Peyer's patch (tissue), 4 donors: ENCODE results near the gene FCMR. TPM values are rescaled to one million over a fixed set of nuclear protein-coding genes. Genes with fewer than 3 reads are reported as not detected.

Experiments used
- DNase-seq, 3 donors: peaks; one replicate each; pipeline ENCODE4 v3.0.0-alpha.2; 2017 to 2019
- H3K27ac ChIP-seq, 4 donors: fragments of 200-600 bp; sonication (generic); one replicate each; pipeline ENCODE4 v1.5.1; 2016 to 2019
- H3K27me3 ChIP-seq, 2 donors: fragments of 200-600 bp; sonication (generic); one replicate each; pipeline ENCODE4 v1.5.1; 2019
- H3K36me3 ChIP-seq, 3 donors: fragments of 200-600 bp; sonication (generic); one replicate each; pipeline ENCODE4 v1.5.1; 2016 to 2019
- H3K4me1 ChIP-seq, 4 donors: fragments of 200-600 bp; sonication (generic); one replicate each; pipeline ENCODE4 v1.5.1; 2016 to 2019
- H3K4me3 ChIP-seq, 4 donors: fragments of 200-600 bp; sonication (generic); 1 replicate in 3 of 4; 2 replicates in 1 of 4; pipeline ENCODE4 v1.5.1; 2016 to 2019; ENCODE audit warnings: mild to moderate bottlenecking in 1 of 4
- H3K9me3 ChIP-seq, 4 donors: fragments of 200-600 bp; sonication (generic); one replicate each; pipeline ENCODE4 v1.5.1; 2016 to 2019; ENCODE audit warnings: mild to moderate bottlenecking in 1 of 4
- CTCF ChIP-seq, 6 experiments: fragments of 450-650 bp in 4 of 6; fragments of 200-600 bp in 2 of 6; sonication (generic) in 1 of 6; IDR thresholded peaks; one replicate each; pipeline ENCODE4 v1.5.1; 2017 to 2019; ENCODE audit warnings: antibody characterized with exemption in 6 of 6, mild to moderate bottlenecking in 3 of 6, moderate library complexity in 1 of 6
- POLR2A ChIP-seq, 2 donors: fragments of 450-650 bp; IDR thresholded peaks; one replicate each; pipeline ENCODE4 v1.5.1; 2017; ENCODE audit warnings: antibody characterized with exemption in 2 of 2, mild to moderate bottlenecking in 2 of 2, moderate library complexity in 2 of 2
- total RNA-seq, 4 donors: library from RNA; depleted of rRNA; stranded (reverse); fragments of >200 nt; gene quantifications; one replicate each; pipeline ENCODE4 v1.1.0, GENCODE V29; 2016

FCMR gene
- total RNA-seq, 4 donors from 2014 or later = 7.4 to 248 (median 8.6) TPM

DNA sequence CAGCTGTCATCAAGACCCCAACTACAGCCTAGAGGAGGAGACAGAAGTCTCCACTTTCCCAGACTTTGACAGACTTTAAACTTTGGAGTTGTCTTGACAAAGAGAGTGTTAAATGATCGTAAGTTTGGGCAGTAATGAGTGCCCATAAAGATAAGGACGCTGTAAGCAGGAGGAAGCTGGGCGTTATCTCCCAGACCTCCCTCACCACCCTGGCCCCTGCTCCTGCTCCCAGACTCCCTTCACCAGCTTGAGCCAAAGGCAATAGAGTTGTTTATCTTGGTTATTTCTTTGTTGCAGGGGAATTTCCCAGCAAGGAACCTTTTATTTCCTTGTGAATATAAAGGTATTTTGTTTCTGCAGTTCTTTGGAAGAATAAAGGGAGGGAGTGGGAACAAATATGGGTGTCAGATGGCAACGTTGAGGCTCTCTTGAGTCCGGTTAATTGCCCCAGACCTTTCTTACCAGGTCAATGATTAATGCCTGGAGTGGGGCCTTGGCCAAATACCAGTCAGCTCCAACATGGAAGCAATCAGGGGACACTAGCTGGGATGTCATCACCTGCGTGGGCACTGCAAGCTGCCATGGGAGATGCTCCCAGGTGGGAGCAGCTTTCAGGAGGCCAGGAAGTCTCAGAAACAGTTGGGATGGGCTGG lies 20.2 kb upstream of the FCMR start:
- H3K27ac ChIP-seq = peak overlapping the region in 2 of 4 donors; percentile 49 to 69
- no peak overlapping the region for H3K4me3 ChIP-seq
- H3K4me1 ChIP-seq = peaks cover 0 to 34% (median 5%) of the 10 kb centered on the region in 4 donors
- no peaks in the 10 kb centered on the region for H3K36me3 ChIP-seq
- H3K27me3 ChIP-seq = no peaks in the 10 kb centered on the region
- DNase-seq = peak in 2 of 3 donors; percentile 72 to 79
- no peaks in the 10 kb centered on the region for H3K9me3 ChIP-seq
- no peak for TF ChIP-seq POLR2A (IDR thresholded peaks at IDR 0.05)
- TF ChIP-seq CTCF (IDR thresholded peaks at IDR 0.05) = no peak

DNA sequence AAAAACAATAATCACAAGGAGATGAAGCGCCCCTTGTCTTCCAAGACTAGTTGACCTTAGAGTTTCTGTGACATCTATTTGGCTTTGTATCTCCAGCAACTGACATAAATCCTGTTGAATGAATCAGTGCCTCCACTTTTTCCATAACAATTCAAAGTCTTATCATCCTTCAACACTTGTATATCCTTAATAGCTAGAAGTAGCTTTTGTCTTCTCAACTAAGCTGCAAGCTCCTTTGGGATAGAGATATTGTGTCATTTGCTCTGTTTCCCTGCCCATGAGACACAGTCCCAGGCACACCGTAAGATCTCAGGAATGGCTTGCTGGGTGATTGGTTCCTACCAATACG lies 18.8 kb upstream of the FCMR start:
- H3K36me3 ChIP-seq = peaks cover 0 to 4% (median 0%) of the 10 kb centered on the region in 3 donors
- H3K4me1 ChIP-seq = peaks cover 0 to 34% (median 4%) of the 10 kb centered on the region in 4 donors
- H3K4me3 ChIP-seq = no peak overlapping the region
- H3K27me3 ChIP-seq = no peaks in the 10 kb centered on the region
- peak overlapping the region in 1 of 4 donors; percentile 20 for H3K27ac ChIP-seq
- H3K9me3 ChIP-seq = no peaks in the 10 kb centered on the region
- TF ChIP-seq POLR2A (IDR thresholded peaks at IDR 0.05) (no peak), CTCF (IDR thresholded peaks at IDR 0.05) (no peak)
- no peak for DNase-seq

- Histone ChIP-seq H3K36me3 (peaks cover 0 to 10% (median 0%) of the 10 kb centered on the region in 3 donors), H3K27ac (peak overlapping the region in 1 of 4 donors; percentile 20), H3K27me3 (no peaks in the 10 kb centered on the region), H3K9me3 (no peaks in the 10 kb centered on the region), H3K4me3 (no peak overlapping the region), H3K4me1 (peaks cover 0 to 34% (median 4%) of the 10 kb centered on the region in 4 donors)
- TF ChIP-seq CTCF (IDR thresholded peaks at IDR 0.05) (no peak), POLR2A (IDR thresholded peaks at IDR 0.05) (no peak)
- peak in 1 of 3 donors; percentile 75 for DNase-seq
These were observed 18.3 kb upstream of the FCMR start for GRCh38 chr1:206939841-206940587.

DNA sequence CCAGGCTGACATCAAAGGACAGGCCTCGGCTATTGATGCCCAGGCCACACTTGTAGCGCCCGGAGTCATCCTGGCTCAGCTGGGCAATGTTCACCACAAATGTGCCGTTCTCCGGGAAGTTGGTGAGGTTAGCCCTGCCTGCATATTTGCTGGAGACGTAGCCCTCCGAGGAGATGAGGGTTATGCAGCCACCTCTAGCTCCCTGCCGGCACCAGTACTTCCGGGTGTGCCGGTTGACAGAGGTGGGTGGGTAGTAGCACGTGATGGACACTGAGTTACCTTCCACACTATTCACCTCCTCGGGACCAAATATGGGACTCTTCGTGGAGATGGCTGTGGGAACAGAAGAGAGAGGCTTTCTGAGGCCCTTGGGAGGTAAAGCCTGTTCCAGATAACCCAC lies 17.4 kb upstream of the FCMR start:
- H3K9me3 ChIP-seq = no peaks in the 10 kb centered on the region
- TF ChIP-seq CTCF (IDR thresholded peaks at IDR 0.05) (no peak), POLR2A (IDR thresholded peaks at IDR 0.05) (no peak)
- no peak overlapping the region for H3K4me3 ChIP-seq
- H3K27ac ChIP-seq = peak overlapping the region in 1 of 4 donors; percentile 2
- peaks cover 0 to 34% (median 4%) of the 10 kb centered on the region in 4 donors for H3K4me1 ChIP-seq
- peaks cover 0 to 10% (median 0%) of the 10 kb centered on the region in 3 donors for H3K36me3 ChIP-seq
- H3K27me3 ChIP-seq = no peaks in the 10 kb centered on the region
- no peak for DNase-seq

GRCh38 chr1:206937425-206937824 lies 15.7 kb upstream of the FCMR start:
- no peak for DNase-seq
- peaks cover 4 to 31% (median 7%) of the 10 kb centered on the region in 4 donors for H3K4me1 ChIP-seq
- TF ChIP-seq CTCF (IDR thresholded peaks at IDR 0.05) (peak in 2 of 6 experiments; percentile 17 to 24), POLR2A (IDR thresholded peaks at IDR 0.05) (no peak)
- H3K27me3 ChIP-seq = no peaks in the 10 kb centered on the region
- H3K4me3 ChIP-seq = no peak overlapping the region
- peak overlapping the region in 1 of 4 donors; percentile 28 for H3K27ac ChIP-seq
- peaks cover 0 to 14% (median 0%) of the 10 kb centered on the region in 3 donors for H3K36me3 ChIP-seq
- no peaks in the 10 kb centered on the region for H3K9me3 ChIP-seq
